Loucy (cell line): ENCODE measurements around the gene ANKRD9.

Experiments used
- CTCF ChIP-seq: fragments of 200-600 bp; sonication (generic); conservative IDR thresholded peaks from 2 replicates; pipeline ENCODE4 v1.5.1; 2014; ENCODE audit warnings: mild to moderate bottlenecking, antibody characterized with exemption, low read length
- EZH2phosphoT487 ChIP-seq: fragments of 200-600 bp; IDR thresholded peaks from 2 replicates; pipeline ENCODE4 v1.6.1; 2018; ENCODE audit warnings: antibody characterized with exemption, mild to moderate bottlenecking, moderate library complexity, borderline replicate concordance

GRCh38 chr14:102495491-102496330 is 13.9 kb downstream of the ANKRD9 start:
- TF ChIP-seq CTCF (no peak), EZH2phosphoT487 (no peak)
